HG02623 (cell line): Measurements from ENCODE around the gene TMPRSS9.
"Not testable (repeated sequence)": the region's sequence is repeated elsewhere in the genome, so short reads cannot be mapped to it uniquely, and the experiment has no call there.

Experiments
- ATAC-seq: cut with Tn5 transposase; IDR thresholded peaks from one replicate; pipeline ENCODE4 v1.9.1; 2021; ENCODE audit warnings: moderate library complexity; ENCODE audit not compliant: unreplicated experiment

Gene TMPRSS9

DNA sequence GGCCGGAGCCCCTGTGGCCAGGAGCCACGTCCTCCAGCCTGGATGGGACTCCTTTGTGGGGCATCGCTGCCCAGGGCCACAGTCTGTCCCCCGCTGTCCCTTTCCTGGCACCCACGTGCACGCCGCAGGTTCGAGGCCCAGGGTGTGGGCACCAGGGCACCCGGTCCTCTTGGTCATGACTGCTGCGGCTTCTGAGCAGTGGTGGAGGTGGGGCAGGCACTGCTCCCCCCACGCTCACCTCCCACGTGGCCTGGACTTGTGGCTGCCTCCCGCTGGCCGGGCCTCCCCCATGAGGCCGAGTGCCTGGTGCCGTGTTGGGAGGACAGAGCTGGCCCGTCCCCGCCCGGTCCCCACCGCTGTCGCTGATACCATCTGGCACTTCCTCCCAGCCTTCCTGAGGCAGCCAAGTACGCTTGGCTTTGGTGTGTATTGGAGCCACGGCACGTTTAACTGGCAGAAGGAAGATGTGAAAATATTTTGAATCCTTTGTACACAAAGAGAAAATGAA lies 18.8 kb upstream of the TMPRSS9 start:
- ATAC-seq: no peak

DNA sequence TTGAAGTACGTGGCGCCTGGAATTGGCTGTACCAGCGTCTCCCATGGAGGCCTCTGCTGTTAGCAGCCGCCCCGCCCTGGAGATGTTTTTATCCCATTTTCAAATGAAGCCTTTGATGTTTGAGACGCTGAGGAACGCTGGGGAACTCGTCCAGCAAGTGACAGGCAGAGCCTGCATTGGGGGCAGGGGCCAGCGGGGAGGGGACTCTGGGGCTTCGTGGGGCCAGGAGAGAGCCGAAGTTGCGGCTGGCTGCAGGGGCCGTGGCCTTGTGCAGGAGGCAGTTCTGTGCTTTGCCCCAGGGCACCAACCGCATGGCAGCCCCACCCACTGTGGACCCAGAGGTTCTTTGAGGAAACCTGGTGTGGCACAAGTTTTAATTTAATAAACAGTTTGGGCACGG lies 18.1 kb upstream of the TMPRSS9 start:
- no peak for ATAC-seq

DNA sequence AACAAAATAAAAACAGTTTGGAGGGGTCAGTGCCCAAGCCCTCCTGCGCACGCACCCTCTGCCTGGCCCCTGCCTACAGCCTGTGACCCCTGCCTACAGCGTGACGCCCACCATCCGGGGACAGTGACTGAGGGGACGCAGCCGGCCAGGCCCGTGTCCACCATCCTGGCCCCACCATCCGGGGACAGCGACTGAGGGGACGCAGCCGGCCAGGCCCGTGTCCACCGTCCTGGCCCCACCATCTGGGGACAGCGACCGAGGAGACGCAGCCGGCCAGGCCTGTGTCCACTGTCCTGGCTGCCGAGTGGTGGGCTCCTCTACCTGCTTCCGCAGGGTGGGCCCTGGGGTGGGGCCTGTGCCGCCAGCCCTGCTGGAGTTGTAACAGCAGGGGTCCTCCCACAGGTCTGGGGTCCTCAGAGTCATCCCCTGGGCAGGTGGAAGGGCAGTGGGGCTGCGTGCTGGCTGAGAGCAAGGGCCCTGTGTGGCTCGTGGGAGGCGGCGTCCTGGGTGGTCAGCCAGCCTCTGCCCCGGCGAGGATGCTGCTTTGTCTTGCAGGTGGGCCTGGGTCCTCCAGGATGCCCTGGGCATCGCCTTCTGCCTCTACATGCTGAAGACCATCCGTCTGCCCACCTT lies 17.3 kb upstream of the TMPRSS9 start:
- ATAC-seq: no peak

DNA sequence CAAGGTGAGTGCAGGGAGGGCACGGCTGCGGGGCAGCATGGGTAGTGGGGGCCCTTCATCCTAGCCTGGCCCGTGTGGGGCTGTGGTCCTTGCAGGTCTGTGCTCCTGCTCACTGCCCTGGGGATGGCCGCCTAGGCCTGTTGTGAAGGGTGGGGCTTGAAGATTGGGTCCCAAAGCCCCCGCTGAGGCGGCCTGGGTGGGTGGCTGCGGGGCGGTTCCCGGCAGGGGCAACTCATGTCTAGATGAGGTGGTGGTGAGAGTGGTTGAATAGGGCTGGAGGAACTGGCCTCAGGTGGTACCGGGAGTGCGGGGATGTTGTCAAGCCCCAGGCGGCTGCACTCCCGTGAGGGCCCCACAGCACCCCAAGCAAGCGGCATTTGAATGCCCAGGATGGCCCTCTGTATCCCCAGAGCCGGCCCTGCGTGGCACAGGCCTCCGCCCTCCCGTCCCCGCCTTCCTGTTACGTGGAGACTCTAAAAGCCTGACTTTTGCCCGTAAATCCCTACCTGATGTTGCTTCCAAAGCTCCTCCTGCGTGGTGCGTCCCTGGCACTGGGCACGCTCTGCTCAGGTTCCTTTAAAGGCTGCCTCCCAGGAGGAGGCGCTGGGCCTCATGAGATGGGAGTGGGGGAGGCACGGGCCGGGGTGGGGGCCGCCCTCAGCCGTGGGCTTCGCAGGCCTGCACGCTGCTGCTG lies 16.6 kb upstream of the TMPRSS9 start:
- no peak for ATAC-seq

DNA sequence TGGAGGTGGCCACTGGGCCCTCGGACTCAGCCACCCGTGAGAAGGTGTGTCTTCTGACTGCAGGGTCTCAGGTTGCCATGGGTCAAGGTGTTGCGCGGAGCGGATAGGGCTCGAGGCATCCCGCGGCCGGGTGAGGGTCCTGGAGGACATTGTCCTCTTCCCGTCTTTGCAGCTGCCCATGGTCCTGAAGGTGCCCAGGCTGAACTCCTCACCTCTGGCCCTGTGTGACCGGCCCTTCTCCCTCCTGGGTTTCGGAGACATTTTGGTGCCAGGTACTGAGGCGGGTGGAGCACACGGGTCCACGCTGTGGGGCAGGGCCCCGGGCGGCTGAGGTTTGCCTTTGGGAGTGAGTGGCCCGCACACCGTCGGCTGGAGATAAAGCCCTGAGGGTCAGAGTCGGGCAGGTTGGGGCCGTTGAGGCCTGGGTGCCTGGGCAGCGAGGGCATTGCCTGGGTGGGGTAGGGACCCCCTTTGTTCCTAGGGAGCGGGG lies 15.6 kb upstream of the TMPRSS9 start:
- no peak for ATAC-seq

DNA sequence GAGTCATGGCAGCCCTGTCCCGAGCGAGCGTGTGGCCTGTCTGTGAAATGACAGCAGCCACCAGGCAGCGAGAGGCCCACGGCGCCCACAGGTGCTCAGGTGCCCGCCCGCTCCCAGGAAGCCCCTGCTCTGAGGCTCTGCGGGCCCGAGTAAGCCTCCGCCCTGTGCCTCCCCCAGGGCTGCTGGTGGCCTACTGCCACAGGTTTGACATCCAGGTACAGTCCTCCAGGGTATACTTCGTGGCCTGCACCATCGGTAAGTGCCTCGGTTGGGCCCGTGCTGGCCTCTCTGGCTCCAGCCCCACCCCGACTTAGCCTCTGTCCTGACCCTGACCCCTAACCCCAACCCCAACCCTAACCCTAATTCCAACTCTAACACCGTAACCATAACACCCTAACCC lies 15.0 kb upstream of the TMPRSS9 start:
- no peak for ATAC-seq

DNA sequence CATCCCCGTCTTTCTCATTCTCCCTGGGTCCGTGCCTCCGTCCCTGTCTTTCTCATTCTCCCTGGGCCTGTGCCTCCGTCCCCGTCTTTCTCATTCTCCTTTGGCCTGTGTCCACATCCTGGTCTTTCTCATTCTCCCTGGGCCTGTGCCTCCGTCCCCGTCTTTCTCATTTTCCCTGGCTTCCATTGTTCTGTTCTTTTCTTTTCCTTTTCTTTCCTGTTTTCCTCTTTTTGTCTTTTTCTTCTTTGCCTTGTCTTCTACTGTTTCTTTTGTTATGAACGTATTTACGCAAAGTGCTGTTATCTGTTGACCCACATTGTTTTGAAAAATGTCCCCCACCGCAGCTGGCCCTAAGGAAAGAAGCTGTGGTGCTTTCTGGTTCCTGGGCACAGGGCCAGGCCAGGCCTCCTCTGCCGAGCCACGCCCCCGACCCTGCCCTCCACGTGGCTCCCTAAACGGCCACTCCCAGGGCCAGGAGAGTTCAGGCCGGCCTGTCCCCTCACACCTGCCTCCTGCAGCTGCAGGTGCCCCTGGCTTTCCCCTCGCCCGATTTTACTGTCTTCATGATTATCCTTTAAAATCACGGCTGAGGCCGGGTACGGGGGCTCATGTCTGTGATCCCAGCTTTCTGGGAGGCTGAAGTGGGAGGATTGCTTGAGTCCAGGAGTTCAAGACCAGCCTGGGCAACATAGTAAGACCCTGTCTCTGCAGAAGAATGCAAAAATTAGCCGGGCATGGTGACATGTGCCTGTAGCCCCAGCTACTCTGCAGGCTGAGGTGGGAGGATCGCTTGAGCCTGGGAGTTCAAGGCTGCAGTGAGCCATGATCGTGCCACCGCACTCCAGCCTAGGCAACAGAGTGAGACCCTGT lies 14.0 kb upstream of the TMPRSS9 start:
- ATAC-seq: no peak

DNA sequence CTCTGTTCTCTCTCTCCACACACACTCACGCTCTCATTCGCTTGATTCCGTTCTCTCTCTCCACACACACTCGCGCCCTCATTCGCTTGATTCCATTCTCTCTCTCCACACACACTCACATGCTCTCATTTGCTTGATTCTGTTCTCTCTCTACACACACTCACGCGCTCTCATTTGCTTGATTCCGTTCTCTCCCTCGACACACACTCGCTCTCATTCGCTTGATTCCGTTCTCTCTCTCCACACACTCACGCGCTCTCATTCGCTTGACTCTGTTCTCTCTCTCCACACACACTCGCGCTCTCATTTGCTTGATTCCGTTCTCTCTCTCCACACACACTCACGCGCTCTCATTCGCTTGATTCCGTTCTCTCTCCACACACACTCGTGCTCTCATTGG lies 10.2 kb upstream of the TMPRSS9 start:
- not testable (repeated sequence) for ATAC-seq

DNA sequence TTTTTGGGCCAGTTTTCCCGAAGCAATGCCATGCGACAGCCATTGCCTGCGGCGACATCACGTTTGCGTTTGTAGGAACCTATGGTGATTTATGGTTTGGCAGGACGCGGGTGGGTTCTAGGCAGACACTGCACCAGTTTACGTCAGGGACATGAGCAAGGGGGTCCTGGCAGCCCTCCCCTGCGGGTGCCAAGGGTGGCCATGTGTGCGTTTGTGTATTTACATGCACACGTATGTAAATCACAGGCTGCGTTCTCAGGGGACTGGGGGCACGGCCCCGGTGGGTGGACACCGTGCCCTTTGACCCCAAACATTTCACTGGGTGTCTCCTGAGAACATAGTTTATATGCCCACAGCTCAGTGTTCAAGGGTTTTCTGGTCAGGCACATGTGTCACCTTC lies 9.4 kb upstream of the TMPRSS9 start:
- ATAC-seq: no peak

DNA sequence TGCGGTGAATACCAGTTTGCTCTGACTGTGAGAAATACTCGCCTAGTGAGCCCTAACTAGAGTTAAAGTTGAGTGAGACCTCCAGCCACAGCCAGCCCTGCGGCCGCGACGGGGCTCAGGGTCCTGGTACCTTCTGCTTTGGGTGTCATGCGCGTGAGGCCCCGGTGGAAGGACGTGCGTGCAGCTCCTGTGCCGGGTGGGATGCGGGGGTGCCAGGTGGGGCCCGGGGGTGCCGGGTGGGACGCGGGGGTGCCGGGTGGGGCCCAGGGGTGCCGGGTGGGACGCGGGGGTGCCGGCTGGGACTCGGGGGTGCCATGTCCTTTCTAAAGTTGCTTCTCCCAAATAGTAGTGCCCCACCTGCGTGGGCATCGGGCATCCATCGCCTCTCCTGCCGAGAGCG lies 8.5 kb upstream of the TMPRSS9 start:
- no peak for ATAC-seq

DNA sequence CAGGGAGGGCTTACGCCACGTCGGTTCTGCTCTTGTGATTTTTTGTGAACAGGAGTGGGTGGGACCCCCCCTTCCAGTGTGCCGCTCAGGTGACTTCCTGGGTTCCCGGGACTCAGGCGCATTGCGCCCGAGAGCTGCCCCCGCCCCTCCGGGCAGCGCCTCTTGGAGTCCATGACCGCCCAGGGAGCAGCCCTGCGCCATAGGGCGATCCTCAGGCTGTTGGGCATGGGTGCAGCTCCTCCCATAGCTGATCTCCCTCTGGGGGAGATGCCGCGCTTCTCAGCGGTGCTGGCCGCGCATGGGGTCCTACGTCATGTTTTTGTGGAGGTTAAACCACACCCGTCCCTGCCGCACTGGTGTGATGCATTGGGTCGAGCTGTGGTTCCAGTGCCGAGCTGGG lies 7.9 kb upstream of the TMPRSS9 start:
- ATAC-seq: no peak

DNA sequence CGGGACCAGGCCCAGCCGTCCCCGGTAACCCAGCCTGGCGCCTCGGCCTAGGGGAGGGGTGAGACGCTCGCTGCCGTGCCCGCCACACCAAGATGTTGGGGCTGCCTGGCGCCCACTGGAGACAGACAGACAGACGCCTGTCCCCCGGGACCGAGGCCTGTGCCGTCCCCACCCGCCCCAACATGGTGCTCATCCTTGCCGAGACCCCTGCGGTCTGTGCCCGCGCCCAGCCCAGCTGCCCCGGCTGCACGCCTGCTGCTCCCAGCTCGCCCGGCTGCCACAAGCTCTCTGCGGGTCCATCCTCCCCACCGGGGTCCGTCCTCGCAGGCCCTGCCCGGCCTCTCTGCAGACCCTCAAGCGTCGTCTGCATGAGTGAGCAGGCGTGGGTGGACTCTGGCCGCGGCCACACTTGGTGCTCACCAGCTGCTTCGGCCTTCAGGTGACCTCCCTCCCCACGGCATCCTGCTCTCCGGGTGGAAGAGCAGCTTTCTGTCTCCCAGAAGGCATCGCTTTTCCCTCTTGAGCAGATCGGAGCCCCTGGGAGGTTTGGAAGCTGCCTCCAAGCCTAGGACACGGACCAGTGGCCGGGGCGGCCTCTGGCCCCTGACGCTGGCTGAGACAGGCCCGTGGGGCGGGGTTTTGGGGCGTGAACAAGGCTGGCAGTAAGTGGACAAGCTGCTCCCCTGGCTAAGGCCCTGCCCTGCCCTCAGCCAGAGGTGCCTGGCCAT lies 6.7 kb upstream of the TMPRSS9 start:
- ATAC-seq: no peak

DNA sequence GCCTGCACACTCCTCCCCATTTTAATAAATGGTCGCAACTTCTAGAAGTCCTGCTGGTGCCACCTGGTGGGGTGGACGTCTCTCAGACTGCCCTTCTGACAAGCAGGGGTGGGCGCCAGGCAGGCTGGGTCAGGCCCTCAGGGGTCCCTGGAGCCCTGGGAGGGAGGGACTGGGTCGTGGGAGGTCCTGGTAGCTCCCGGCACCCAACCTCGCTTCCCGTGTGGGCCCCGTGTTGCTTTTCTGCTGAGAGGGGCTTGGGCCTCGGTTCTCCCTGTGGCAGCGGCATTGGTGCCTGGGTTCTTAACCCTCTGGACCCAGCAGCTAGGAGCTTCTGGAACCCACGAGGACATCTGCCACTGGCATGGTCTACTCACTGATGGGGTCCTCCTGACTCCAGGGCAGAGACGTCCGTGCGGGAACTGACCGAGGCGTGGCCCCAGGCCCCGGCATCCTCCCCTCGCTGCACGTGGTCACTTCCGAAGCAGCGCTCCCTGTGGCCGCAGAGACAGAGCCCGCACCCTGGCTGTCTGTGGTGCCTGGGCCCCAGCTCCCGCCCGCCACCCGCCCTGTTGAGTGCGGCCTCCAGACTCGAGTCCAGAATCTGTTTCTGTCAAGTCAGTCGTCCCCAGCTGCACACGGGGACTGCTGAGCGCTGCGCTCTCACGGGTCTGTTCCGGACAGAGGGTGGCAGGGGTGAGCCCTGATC lies 6.0 kb upstream of the TMPRSS9 start:
- ATAC-seq: no peak

DNA sequence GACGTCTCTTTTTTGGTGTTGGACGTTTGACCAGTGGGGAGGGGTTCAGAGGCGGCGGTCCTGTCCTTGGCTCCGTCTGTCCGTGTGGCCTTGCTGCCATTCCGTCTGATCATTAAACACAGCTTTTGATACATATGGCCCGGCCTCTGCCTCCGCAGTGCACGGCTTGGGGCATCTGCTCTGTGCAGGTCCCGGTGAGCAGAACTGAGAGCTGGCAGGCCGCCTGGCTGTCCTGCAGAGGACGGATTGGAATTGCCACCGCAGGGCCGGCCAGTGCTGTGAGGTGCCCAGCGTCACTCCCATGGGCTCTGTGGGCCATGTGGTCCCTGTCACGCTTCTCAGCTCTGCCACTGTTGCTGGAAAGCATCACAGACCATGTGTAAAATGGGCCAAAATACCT lies 5.4 kb upstream of the TMPRSS9 start:
- no peak for ATAC-seq

DNA sequence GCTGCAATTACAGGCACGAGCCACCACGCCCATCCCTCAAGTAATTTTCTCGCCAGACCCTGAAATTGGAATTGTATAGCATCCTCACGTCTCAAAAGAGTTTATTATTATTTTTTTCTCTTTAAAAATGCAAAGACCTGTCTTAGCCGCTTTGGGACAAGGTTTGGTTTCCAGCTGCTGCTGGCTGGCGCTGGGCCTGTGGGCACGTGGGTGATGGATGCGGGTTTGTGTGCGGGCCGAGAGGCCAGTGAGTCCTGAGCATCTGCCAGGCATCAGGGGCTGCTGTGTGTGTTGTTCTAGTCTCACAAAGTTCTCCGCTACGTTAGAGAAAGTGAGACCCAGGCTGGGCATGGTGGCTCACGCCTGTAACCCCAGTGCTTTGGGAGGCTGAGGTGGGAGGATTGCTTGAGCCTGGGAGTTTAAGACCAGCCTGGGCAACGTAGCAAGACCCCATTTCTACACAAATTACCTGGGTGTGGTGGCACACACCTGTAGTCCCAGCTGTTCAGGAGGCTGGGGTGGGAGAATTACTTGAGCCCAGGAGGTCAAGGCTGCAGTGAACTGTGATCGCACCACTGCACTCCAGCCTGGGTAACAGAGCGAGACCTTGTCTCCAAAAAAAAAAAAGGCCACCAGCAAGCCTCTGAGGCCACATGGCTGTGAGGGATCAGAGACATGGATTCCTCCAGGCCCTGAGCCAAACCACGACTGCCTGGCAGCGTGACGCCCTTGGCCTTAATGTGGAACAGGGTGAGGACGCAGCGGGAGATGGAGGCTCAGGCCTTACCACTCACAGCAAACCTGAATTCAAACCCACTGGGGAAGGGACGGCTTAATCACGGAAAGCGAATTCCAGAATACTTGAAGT lies 4.7 kb upstream of the TMPRSS9 start:
- ATAC-seq: no peak

DNA sequence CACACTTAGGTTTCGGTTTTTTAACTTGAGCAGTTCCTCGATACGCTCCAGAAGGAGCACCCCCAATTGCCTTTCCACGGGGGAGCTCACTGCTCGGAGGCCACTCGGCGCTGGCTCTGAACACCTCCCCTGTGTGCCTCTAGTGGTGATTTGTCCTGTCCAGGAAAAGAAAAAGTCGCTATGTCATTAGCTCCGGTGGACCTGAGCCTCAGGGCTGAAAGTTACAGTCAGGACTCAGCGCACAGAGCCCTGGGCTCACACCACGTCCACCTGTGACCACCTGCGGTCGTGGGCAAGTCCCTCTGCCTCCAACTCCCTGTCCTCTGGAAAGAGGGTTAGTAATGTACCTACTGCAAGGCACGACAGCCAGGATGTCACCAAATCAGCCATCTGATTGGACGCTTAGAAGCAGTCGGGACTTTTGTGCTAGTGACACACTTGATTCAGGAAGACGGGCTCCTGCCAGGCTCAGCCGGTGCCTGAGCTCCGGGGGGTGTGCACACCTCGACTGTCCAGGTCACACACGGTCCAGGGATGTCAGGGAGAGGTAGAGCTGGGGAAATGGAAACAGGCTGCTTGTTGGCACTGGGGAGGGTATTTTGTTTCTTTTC lies 3.9 kb upstream of the TMPRSS9 start:
- ATAC-seq: no peak

DNA sequence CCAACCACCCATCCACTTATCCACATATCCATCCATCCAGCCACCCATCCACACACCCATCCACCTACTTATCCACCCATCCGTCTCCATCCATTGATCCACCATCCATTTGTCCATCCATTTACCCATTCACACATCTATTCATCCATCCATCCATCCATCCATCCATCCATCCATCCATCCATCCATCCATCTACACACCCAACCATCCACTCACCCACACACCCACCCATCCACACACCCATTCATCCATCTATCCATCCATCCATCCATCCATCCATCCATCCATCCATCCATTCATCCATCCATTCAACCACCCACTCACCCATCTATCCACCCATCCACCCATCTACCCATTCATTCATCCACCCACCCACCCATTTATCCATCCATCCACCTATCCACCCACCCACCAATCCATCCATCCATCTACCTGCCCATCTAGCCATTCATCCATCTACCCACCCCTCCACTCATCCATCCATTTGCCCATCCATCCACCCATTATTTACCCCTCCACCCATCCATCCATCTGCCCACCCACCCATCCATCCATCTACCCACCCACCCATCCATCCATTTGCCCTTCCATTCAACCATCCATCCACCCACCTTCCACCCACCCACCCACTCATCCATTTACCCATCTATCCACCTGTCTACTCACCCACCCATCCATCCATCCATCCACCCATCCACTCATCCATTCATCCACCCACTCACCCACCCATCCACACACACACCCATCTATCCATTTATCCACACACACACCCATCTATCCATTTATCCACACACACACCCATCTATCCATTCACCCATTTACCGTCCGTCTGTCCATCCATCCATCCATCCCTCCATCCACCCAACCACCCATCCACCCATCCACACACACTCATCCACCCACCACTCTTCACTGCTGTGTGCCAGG lies 2.5 kb upstream of the TMPRSS9 start:
- no peak for ATAC-seq
